Loucy (cell line): ENCODE measurements around the gene IQSEC2.

ENCODE experiments used
- EZH2phosphoT487 ChIP-seq: fragments of 200-600 bp; IDR thresholded peaks from 2 replicates; pipeline ENCODE4 v1.6.1; 2018; ENCODE audit warnings: antibody characterized with exemption, mild to moderate bottlenecking, moderate library complexity, borderline replicate concordance
- TF ChIP-seq, protein P1 (sequence below): fragments of 200-600 bp; sonication (generic); conservative IDR thresholded peaks from 2 replicates; pipeline ENCODE4 v1.5.1; 2014; ENCODE audit warnings: mild to moderate bottlenecking, antibody characterized with exemption, low read length

DNA sequence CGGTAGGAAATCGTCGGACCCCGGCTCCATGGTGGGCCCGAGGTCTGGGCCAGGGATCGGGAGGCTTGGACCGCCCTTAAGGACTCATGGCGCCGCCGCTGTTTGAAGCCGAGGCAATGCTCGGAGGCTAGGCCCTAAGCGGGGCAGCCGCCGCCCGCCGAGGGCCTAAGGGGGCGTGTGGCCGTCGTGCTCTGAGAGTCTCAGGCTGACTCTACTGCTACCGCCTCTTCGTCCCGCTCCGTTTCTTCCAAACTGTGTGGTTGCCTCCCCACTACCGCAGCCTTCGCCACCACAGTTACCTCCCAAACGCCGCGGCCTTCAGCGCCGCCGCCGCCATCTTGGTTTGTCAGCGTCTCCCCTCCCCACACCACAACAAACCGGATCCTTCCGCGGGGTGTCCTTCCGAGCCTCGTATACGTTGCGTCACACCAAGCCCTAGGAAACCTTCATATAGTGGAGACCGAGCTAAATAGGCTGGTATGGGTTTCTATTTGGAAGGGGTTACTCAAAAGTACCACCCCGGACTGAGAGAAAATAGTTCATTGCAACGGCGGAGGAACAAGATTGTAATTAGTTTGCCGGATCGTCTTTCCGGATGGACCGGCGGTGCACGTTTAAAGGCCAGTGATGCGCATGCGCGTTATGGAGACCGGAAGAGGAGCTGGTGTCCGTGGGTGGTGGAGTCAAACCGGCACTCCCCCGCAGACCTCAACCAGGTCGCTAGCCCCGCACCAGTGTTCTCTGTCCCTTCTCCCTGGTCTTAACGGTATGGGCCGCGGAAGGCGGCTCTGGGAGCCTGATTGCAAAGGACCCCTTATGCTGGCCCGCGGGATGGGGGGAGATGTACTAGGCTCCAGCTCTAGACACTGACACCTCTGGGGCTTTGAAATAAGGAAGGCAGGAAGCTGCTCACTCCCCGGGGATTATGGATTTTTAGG lies 56.3 kb downstream of the IQSEC2 start, which contains the start of gene KDM5C:
- TF ChIP-seq, protein P1, sequence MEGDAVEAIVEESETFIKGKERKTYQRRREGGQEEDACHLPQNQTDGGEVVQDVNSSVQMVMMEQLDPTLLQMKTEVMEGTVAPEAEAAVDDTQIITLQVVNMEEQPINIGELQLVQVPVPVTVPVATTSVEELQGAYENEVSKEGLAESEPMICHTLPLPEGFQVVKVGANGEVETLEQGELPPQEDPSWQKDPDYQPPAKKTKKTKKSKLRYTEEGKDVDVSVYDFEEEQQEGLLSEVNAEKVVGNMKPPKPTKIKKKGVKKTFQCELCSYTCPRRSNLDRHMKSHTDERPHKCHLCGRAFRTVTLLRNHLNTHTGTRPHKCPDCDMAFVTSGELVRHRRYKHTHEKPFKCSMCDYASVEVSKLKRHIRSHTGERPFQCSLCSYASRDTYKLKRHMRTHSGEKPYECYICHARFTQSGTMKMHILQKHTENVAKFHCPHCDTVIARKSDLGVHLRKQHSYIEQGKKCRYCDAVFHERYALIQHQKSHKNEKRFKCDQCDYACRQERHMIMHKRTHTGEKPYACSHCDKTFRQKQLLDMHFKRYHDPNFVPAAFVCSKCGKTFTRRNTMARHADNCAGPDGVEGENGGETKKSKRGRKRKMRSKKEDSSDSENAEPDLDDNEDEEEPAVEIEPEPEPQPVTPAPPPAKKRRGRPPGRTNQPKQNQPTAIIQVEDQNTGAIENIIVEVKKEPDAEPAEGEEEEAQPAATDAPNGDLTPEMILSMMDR, result no peak
- no peak for TF ChIP-seq EZH2phosphoT487
